Head of caudate nucleus (tissue), 42 donors: ENCODE data around the gene ATP5ME.
"Not testable (repeated sequence)": the region's sequence is repeated elsewhere in the genome, so short reads cannot be mapped to it uniquely, and the experiment has no call there.

Experiments
- DNase-seq, 42 donors: peaks; one replicate each; pipeline versions ENCODE4 v3.0.0 to v3.0.0-alpha.2; 2020 to 2021; ENCODE audit warnings: mixed read lengths in 7 of 42
- intact Hi-C: fragments of 100-400 bp; cut with DNase I; formaldehyde crosslinking; loops from one replicate; pipeline ENCODE4 v1.15.0; 2022

ATP5ME gene

DNA sequence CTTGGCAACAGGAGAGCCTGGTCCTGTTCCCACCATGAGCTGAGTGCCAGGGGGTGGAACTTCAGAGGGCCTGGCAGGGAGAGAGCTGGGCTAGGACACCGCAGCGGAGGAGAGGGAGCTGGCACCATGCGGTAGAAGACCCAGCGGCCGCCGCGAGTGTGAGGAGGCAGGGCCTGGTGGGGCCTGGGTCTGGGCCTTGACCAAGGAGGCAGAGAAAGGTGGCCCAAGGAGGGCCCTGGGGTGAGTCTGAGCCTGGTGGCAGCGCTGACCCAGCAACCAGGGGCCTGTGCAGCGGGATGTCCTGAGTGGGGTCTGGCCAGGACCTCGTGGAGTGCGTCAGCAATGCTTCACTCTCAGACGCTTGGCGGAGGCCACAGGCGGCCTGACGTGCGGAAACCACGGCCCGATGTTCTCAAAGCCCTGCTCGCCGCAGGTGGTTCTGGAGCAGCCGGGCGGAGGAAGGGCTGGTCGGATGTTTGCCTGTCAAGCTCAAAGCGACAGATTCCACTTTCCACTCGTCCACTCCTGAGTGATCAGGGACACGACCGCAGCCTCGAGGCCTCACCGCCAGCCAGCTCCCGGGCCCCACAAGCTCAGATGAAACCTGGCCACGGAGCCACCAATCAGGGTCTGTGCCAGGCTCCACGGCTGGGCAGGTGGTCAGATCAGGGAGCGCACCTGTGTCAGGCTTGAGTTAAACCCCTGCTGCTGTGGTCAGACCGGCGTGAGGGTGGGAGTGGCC, 20.8 kb downstream of the ATP5ME start:
- DNase-seq, result peak in 25 of 42 donors; percentile 32 to 77 (median 53)
- intact Hi-C loops, result no loop called here

GRCh38 chr4:651884-652642, 22.0 kb downstream of the ATP5ME start:
- DNase-seq, result peak in 5 of 42 donors; percentile 9 to 64 (median 22)

DNA sequence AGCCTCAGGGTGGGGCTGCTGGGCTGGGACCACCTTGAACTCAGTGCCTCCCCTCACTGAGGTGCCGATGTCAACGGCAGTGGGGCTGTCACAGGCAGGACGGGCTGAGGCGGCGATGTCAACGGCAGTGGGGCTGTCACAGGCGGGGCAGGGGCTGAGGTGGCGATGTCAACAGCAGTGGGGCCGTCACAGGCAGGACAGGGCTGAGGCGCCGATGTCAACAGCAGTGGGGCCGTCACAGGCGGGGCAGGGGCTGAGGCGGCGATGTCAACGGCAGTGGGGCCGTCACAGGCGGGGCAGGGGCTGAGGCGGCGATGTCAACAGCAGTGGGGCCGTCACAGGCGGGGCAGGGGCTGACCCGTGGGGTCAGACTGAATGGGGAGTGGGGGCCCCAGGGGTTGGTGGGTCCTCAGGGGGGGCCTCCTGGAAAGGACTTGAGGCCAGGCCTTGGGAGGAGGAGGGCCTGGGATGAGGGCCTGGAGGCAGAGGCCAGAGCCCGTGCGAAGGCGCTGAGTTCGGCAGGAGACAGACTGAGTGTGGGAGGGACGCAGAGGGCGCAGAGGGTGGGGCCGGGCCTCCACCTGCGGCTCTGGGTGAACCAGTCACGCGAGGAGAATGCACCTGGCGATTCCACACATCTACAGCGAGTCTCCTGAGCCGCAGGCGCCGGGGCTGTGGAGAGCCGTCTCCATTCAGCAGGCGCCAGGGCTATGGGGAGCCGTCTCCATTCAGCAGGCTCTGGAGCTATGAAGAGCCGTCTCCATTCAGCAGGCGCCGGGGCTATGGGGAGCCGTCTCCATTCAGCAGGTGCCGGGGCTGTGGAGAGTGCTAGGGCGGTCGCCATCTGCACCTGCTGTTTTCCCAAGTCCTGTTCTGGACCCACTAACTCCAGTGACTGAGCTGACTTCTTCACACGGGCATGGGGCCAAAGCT, 22.9 kb downstream of the ATP5ME start:
- intact Hi-C loops, result no loop called here
- peak in 41 of 42 donors; percentile 51 to 90 (median 82) for DNase-seq

More at GRCh38 chr4:651884-652642, 22.0 kb downstream of the ATP5ME start:
- intact Hi-C loops, result no loop called here

DNA sequence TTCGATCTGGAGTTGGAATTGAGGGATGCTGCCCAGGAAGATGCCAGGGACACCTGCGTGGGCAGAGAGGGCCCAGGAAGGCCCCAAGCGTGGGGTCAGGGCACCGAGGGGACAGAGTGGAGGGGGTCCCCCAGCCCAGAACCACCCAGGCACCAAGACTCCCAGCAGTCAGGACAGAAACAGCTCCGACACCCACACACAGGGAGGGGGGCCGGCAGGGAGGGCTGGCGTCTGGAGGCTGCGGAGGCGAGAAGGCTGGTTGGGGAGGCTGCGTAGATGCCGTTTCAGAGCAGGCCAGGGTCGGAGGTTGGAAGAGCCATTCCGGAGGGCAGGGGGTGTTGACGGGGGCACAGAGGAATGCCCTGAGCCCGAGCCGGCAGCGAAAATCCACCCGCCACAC, 23.6 kb downstream of the ATP5ME start:
- DNase-seq, result peak in 33 of 42 donors; percentile 38 to 85 (median 59)
- intact Hi-C loops, result no loop called here

GRCh38 chr4:649751-650310, 24.2 kb downstream of the ATP5ME start:
- no peak for DNase-seq
- intact Hi-C loops, result no loop called here

DNA sequence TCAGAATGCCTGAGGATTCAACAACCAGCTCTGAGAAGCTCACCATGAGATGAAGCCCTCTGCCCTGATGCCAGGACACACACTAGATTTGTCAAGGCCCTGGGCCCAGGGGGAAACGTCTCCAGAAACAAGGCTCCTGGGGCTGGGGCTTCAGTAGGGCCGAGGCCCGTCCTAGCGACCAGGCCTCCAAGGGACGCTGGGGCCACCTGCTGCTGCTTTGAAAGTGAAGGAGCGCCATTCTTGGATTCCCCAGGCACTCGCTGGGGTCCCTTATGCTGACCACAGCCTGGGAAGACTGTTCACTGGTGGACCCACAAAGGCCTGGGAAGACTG, 24.8 kb downstream of the ATP5ME start:
- no peak for DNase-seq
- intact Hi-C loops, result no loop called here

DNA sequence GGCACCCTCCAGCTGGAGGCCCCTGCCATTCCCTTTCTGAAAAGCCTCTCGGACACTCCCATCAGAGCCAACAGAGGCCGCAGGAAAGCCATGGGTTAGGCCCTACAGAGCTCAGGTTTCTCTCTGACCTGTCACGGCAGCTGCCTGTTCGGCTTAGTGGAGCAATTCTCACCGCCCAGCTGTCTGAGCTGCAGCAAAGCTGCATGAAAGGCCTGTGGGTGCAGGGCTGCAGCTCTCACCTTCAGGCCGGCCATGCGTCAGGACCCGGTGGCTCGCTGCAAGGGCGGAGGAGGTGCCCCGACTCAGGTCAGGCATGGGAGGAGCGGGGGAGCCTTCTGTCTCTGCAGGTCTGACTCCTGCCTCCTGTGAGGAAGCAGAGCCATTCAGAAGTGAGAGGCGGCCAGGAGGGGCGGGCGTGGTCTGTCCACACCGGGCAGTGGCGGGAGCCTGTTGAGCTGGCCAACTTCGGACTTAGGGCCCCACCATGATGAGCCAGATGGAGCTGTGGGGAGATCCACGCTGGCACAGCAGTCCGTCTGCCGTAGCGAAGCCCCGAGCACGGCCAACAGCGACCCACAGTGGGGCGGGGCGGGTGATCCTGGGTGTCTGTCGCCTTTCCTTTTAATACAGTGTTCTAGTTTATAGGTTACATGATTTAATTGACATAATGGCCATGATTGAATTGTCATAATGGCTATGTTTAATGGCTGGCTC, 25.3 kb downstream of the ATP5ME start:
- DNase-seq, result no peak
- intact Hi-C loops, result no loop called here

DNA sequence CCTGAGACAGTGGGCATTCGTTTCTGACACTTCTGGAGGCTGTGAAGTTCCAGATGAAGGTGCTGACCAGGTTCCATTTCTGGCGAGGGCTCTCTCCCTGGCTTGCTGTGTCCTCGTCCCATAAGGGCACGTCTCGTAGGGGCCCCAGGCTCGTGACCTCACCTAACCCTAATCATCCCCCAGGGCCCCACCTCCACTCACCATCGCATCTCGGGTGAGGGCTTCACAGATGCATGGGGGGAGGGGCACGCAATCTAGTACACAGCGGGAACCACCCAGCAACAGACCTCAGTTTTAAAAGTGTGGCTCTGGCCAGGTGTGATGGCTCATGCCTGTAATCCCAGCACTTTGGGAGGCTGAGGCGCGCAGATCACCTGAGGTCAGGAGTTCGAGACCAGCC, 26.6 kb downstream of the ATP5ME start:
- intact Hi-C loops, result no loop called here
- no peak for DNase-seq

DNA sequence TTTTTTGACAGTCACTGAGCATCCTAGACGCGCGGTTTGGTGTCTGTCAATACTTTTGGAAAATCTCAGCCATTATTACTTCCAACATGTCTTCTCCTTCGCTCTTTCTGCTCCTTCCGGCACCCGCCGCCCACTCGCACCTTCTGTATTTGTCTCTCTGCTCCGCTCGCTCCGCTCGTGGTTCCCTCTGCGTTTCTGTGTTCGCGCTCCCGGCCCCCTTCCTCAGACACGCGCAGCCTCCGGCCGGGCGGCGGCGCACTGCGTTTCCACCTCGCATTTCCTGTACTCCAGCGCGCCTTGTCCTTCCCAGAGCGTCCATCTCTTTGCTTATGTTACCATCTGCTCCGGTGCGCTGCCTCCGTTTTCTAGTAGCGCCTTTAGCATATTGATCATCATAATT, 27.6 kb downstream of the ATP5ME start:
- DNase-seq, result peak in 22 of 42 donors; percentile 31 to 87 (median 58)
- intact Hi-C loops, result no loop called here

GRCh38 chr4:642366-642765, 31.7 kb downstream of the ATP5ME start:
- intact Hi-C loops, DNase-seq: not testable (repeated sequence)

DNA sequence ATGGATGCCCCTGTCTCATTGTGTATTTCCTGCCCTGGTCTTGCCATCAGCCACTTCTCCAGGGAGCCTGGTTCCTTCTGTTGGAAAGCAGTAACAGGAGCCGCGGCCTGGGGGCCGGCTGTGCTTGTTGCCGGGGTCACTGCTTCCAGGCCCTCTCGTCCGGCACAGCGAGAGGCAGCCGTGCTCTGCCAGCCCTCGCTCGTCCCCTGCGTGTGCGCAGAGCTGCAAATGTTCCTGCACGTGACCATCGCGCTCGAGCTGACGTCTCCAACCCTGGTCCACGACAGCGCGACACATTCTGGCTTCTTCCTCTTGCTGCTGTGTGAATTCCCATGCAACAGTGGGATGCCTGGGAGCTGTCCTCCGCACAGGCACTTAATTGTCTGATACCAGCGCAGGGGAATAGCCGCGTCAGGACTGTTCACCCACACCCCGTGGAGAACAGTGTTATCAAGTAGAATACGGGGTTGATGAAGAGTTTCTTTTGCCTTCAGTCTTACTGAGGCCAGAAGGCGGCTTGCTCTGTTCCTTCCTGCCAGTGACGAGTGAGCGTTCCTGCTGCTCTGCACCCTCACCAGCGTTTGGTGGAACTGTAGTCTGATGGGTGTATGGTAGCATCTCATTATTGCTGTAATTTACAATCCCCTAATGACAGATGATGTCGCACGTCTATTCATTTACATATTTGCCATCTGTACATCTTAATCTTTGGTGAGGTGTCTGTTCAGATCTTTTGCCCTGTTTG, 36.4 kb downstream of the ATP5ME start:
- DNase-seq, result peak in 5 of 42 donors; percentile 6 to 44 (median 35)

DNA sequence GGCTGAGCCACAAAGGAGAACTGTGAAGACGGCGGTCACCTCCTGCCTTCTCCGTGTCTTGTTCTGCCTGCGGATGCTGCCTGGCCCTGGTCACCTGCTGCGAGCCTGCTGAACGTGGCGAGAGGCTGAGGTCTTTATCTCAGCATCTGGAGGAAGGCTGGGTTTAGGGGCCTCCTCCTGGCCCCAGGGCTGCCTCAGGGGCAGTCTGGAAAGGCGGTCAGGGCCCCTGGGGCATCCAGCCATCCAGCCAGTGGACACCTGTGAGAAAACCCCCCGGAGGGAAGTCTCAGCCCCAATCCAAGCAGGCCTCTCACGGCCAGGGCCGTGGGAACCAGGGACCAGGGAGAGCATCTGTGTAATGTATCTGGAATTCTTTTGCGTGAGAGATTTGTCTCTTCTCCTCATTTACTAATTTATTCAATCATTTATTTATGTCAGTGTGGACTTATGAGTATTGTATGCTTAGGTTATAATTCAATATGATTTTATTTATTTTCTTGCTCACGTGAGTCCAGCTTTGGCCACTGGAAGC, 37.4 kb downstream of the ATP5ME start:
- intact Hi-C loops, result no loop called here
- peak in 3 of 42 donors; percentile 3 to 12 (median 8) for DNase-seq

More for the DNA sequence above, 36.4 kb downstream of the ATP5ME start:
- intact Hi-C loops, result no loop called here

DNA sequence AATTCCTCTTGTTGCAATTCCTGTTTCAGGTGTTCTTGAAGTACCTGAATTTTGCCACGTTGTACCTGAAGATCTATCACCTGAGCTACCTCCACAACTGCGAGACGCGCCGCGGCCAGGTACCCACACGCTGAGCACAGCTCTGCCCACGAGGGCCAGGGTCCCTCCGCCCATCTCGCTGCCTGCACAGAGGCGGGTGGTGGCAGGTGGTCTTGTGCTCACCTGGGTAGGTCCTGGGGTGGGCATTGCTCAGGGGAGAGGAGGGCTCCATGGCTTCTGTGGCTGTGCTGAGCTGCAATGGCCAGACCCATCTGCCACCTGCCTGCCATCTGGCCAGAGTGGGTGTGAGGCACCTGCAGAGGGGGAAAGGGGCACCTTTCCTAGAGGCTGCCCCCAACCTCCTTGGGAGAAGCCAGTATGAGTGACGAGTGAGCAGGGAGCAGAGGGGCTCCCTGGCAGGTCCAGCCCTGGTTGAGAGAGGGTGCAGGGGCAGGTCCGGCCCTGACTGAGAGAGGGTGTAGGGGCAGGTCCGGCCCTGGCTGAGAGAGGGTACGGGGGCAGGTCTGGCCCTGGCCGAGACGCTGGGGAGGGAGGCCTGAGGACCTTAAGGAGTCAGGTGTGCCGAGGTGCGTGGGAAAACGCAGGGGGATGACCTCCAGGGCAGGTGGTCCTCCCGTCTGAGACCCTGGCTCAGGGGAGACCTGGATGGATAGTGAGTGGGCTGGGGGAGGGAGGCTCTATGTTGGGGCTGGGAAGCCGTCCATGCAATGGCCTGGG, 38.0 kb downstream of the ATP5ME start:
- intact Hi-C loops, result no loop called here

GRCh38 chr4:635066-635835, 38.8 kb downstream of the ATP5ME start:
- intact Hi-C loops, result not testable (repeated sequence)
- peak in 3 of 42 donors; percentile 5 to 16 (median 9) for DNase-seq

More for the DNA sequence above, 38.0 kb downstream of the ATP5ME start:
- peak in 3 of 42 donors; percentile 4 to 12 (median 10) for DNase-seq

- peak in 1 of 42 donors; percentile 18 for DNase-seq
- intact Hi-C loops, result no loop called here
These were observed 39.5 kb downstream of the ATP5ME start for GRCh38 chr4:634599-634985.
